GM23338 (cell line): ENCODE measurements around the gene EGLN2. TPM values are rescaled to one million over a fixed set of nuclear protein-coding genes. Genes with fewer than 3 reads are reported as not detected.
"Not testable (repeated sequence)": the region's sequence is repeated elsewhere in the genome, so short reads cannot be mapped to it uniquely, and the experiment has no call there.

Source experiments
- ATAC-seq: fragments of 200-7000 bp; cut with Tn5 transposase; 3 replicates; pipeline ENCODE4 v1.9.1; 2020
- DNase-seq: peaks from one replicate; pipeline ENCODE4 v3.0.0-alpha.2; 2015; ENCODE audit warnings: low spot score
- H2AFZ ChIP-seq: fragments of 200-600 bp; sonication (generic); 2 replicates; pipeline ENCODE4 v1.8.0; 2016; ENCODE audit warnings: antibody characterized with exemption, mild to moderate bottlenecking, moderate library complexity
- H3F3A ChIP-seq: fragments of 200-600 bp; sonication (generic); replicated peaks from 2 replicates; pipeline ENCODE4 v1.8.0; 2017; ENCODE audit warnings: antibody characterized with exemption, mixed run types, low read depth
- H3K27ac ChIP-seq: fragments of 200-600 bp; sonication (generic); 2 replicates; pipeline ENCODE4 v1.6.1; 2016; ENCODE audit warnings: low read depth
- H3K27me3 ChIP-seq: fragments of 200-600 bp; sonication (generic); 2 replicates; pipeline ENCODE4 v1.8.0; 2016; ENCODE audit warnings: mild to moderate bottlenecking, mixed run types, moderate library complexity; ENCODE audit not compliant: insufficient read depth
- H3K36me3 ChIP-seq: fragments of 200-600 bp; sonication (generic); 2 replicates; pipeline ENCODE4 v1.8.0; 2016; ENCODE audit warnings: mild to moderate bottlenecking; ENCODE audit not compliant: insufficient read depth
- H3K4me1 ChIP-seq: fragments of 200-600 bp; sonication (generic); 2 replicates; pipeline ENCODE4 v1.8.0; 2016; ENCODE audit warnings: mild to moderate bottlenecking, moderate library complexity; ENCODE audit not compliant: insufficient read depth
- H3K4me2 ChIP-seq: fragments of 200-600 bp; sonication (generic); 2 replicates; pipeline ENCODE4 v1.7.1; 2017; ENCODE audit warnings: mixed run types
- H3K4me3 ChIP-seq: fragments of 200-600 bp; sonication (generic); 2 replicates; pipeline ENCODE4 v1.6.1; 2016; ENCODE audit warnings: mixed run types
- H3K79me2 ChIP-seq: fragments of 200-600 bp; sonication (generic); replicated peaks from 2 replicates; pipeline ENCODE4 v1.8.0; 2017; ENCODE audit warnings: mild to moderate bottlenecking; ENCODE audit not compliant: insufficient read depth
- H3K9me2 ChIP-seq: fragments of 200-600 bp; sonication (generic); 2 replicates; pipeline ENCODE4 v1.8.0; 2017; ENCODE audit not compliant: insufficient read depth
- H4K20me1 ChIP-seq: fragments of 200-600 bp; sonication (generic); replicated peaks from 2 replicates; pipeline ENCODE4 v1.8.0; 2017; ENCODE audit warnings: mild to moderate bottlenecking; ENCODE audit not compliant: insufficient read depth
- H3K27ac Mint-ChIP-seq: 2 replicates; pipeline ENCODE4 v1.8.0; 2020; ENCODE audit warnings: inconsistent platforms, mild to moderate bottlenecking, moderate library complexity, mixed read lengths
- H3K27me3 Mint-ChIP-seq: 3 replicates; pipeline ENCODE4 v1.8.0; 2022; ENCODE audit warnings: low read depth, mild to moderate bottlenecking, moderate library complexity, mixed read lengths, inconsistent platforms; ENCODE audit not compliant: insufficient read depth, poor library complexity
- H3K36me3 Mint-ChIP-seq: 3 replicates; pipeline ENCODE4 v1.8.0; 2021; ENCODE audit warnings: low read depth, mild to moderate bottlenecking, inconsistent platforms, moderate library complexity, mixed read lengths
- H3K4me1 Mint-ChIP-seq: 3 replicates; pipeline ENCODE4 v1.8.0; 2020; ENCODE audit warnings: mild to moderate bottlenecking, inconsistent platforms, mixed read lengths
- H3K4me3 Mint-ChIP-seq: 3 replicates; pipeline ENCODE4 v1.8.0; 2021; ENCODE audit warnings: moderate library complexity, mild to moderate bottlenecking, inconsistent platforms, mixed read lengths
- H3K9me3 Mint-ChIP-seq: 3 replicates; pipeline ENCODE4 v1.8.0; 2020; ENCODE audit warnings: moderate library complexity, mild to moderate bottlenecking, inconsistent platforms, mixed read lengths
- CTCF ChIP-seq, 2 experiments: fragments of 200-600 bp in 1 of 2; sonication (generic) in 1 of 2; conservative IDR thresholded peaks; 2 replicates each; pipeline versions ENCODE4 v1.5.1 to v1.6.1; 2016 to 2017; ENCODE audit warnings: antibody characterized with exemption in 2 of 2, low read depth in 2 of 2, mild to moderate bottlenecking in 2 of 2, moderate library complexity in 1 of 2
- EZH2 ChIP-seq: fragments of 200-600 bp; sonication (generic); IDR thresholded peaks from one replicate; pipeline ENCODE4 v1.8.0; 2017; ENCODE audit warnings: antibody characterized with exemption, mild to moderate bottlenecking, low read depth; ENCODE audit not compliant: unreplicated experiment
- JUNB ChIP-seq: IDR thresholded peaks from one replicate; pipeline ENCODE4 v1.6.1; 2016; ENCODE audit warnings: antibody characterized with exemption; ENCODE audit not compliant: unreplicated experiment
- POLR2AphosphoS5 ChIP-seq: IDR thresholded peaks from 2 replicates; pipeline ENCODE4 v1.6.1; 2016; ENCODE audit warnings: antibody characterized with exemption, low read depth
- polyA plus RNA-seq: library from polyadenylated mRNA; unstranded; fragments of >200 nt; fragmentation: Nextera tagmentation; extraction: Ambion mirVana; gene quantifications from 2 replicates; pipeline ENCODE4 v1.2.1, GENCODE V29; 2016
- total RNA-seq: library from RNA; depleted of rRNA; stranded (reverse); fragments of >200 nt; shearing (Covaris generic); gene quantifications from 2 replicates; pipeline ENCODE4 v1.2.3, GENCODE V29; 2014
- TF ChIP-seq, protein P1 (sequence below): fragments of 250-450 bp; sonication (Bioruptor Pico); IDR thresholded peaks from 2 replicates; pipeline ENCODE4 v1.5.0; 2020; ENCODE audit warnings: mild to moderate bottlenecking, moderate library complexity

EGLN2 gene
- total and polyA plus RNA-seq, 2 experiments from 2014 or later, result 59.9 to 118 TPM

DNA sequence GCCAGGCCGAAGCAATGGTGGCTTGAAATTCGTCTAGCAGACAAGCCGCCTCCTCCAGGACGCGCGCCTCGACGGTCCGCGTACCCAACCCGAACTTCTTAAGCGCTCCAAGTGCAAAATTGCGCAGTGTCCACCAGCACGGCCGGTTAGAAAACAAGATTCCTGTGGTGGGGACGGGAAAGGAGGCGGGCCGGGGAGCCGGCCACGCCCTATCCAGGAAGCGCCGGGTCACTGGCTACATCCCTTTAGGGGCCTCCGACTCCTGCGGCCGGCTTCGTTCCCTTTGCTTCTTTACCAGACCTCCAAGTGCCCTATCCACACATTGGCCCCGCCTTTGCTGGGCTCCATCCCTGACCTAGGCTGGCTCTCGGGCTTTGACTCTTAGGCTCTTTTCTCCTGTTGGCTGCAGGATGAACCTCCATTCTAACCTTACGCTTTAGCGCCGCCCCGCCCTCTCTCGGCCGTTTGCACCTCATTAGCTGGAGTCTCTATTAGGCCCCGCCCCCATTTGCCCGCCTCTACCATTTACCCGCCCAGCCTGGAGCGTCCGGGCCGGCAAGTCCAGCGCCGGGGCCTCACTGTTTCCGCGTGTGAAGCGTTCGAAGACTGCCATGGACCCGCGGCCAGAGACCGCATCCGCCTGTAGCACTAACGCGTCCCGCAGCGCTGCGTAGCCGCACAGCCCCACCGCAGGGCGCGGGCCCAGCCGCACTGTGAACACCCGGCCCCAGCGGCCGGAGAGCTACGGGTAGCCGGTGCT lies 11.8 kb downstream of the EGLN2 start:
- H3K27me3 ChIP-seq, result peaks cover 12% of the 10 kb centered on the region; the same call in 1 of the 2 replicates
- peak overlapping the region; percentile 96 for H3K27ac Mint-ChIP-seq
- peak overlapping the region; percentile 88 for H3K27ac ChIP-seq
- H3K36me3 Mint-ChIP-seq, result peaks cover 25% of the 10 kb centered on the region
- H3K27me3 Mint-ChIP-seq, result peaks cover 35% of the 10 kb centered on the region
- DNase-seq, result peak; percentile 84
- H2AFZ ChIP-seq, H3K9me3 Mint-ChIP-seq, H3K9me2 ChIP-seq, H3K36me3 ChIP-seq: not testable (repeated sequence)
- peak overlapping the region; percentile 96 for H3K4me2 ChIP-seq
- ATAC-seq, result peak; percentile 72
- H3F3A ChIP-seq, result peaks cover 29% of the 10 kb centered on the region
- H3K4me3 ChIP-seq, result peak overlapping the region; percentile 63
- peaks cover 48% of the 10 kb centered on the region for H3K4me1 Mint-ChIP-seq
- H3K4me1 ChIP-seq, result peaks cover 23% of the 10 kb centered on the region
- H3K4me3 Mint-ChIP-seq, result peak overlapping the region; percentile 83
- H3K79me2 ChIP-seq, result peaks cover 16% of the 10 kb centered on the region
- peaks cover 17% of the 10 kb centered on the region for H4K20me1 ChIP-seq
- peak; percentile 51 for TF ChIP-seq POLR2AphosphoS5

- peak in 1 of 2 experiments; percentile 47; a peak in 2 of 4 replicates for TF ChIP-seq CTCF (conservative IDR thresholded peaks at IDR 0.05; ENCODE audit: low read depth in 2 of 2)
- no peak for TF ChIP-seq JUNB
- TF ChIP-seq EZH2, result no peak
- TF ChIP-seq, protein P1, sequence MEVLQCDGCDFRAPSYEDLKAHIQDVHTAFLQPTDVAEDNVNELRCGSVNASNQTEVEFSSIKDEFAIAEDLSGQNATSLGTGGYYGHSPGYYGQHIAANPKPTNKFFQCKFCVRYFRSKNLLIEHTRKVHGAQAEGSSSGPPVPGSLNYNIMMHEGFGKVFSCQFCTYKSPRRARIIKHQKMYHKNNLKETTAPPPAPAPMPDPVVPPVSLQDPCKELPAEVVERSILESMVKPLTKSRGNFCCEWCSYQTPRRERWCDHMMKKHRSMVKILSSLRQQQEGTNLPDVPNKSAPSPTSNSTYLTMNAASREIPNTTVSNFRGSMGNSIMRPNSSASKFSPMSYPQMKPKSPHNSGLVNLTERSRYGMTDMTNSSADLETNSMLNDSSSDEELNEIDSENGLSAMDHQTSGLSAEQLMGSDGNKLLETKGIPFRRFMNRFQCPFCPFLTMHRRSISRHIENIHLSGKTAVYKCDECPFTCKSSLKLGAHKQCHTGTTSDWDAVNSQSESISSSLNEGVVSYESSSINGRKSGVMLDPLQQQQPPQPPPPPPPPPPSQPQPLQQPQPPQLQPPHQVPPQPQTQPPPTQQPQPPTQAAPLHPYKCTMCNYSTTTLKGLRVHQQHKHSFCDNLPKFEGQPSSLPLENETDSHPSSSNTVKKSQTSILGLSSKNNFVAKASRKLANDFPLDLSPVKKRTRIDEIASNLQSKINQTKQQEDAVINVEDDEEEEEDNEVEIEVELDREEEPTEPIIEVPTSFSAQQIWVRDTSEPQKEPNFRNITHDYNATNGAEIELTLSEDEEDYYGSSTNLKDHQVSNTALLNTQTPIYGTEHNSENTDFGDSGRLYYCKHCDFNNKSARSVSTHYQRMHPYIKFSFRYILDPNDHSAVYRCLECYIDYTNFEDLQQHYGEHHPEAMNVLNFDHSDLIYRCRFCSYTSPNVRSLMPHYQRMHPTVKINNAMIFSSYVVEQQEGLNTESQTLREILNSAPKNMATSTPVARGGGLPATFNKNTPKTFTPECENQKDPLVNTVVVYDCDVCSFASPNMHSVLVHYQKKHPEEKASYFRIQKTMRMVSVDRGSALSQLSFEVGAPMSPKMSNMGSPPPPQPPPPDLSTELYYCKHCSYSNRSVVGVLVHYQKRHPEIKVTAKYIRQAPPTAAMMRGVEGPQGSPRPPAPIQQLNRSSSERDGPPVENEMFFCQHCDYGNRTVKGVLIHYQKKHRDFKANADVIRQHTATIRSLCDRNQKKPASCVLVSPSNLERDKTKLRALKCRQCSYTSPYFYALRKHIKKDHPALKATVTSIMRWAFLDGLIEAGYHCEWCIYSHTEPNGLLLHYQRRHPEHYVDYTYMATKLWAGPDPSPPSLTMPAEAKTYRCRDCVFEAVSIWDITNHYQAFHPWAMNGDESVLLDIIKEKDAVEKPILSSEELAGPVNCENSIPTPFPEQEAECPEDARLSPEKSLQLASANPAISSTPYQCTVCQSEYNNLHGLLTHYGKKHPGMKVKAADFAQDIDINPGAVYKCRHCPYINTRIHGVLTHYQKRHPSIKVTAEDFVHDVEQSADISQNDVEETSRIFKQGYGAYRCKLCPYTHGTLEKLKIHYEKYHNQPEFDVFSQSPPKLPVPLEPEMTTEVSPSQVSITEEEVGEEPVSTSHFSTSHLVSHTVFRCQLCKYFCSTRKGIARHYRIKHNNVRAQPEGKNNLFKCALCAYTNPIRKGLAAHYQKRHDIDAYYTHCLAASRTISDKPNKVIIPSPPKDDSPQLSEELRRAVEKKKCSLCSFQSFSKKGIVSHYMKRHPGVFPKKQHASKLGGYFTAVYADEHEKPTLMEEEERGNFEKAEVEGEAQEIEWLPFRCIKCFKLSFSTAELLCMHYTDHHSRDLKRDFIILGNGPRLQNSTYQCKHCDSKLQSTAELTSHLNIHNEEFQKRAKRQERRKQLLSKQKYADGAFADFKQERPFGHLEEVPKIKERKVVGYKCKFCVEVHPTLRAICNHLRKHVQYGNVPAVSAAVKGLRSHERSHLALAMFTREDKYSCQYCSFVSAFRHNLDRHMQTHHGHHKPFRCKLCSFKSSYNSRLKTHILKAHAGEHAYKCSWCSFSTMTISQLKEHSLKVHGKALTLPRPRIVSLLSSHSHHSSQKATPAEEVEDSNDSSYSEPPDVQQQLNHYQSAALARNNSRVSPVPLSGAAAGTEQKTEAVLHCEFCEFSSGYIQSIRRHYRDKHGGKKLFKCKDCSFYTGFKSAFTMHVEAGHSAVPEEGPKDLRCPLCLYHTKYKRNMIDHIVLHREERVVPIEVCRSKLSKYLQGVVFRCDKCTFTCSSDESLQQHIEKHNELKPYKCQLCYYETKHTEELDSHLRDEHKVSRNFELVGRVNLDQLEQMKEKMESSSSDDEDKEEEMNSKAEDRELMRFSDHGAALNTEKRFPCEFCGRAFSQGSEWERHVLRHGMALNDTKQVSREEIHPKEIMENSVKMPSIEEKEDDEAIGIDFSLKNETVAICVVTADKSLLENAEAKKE (CRISPR knock-in tag), result no peak
- no peaks in the 10 kb centered on the region; the same call in 2 of the 3 replicates for H3K9me3 Mint-ChIP-seq
- peaks cover 16% of the 10 kb centered on the region for H3K4me1 ChIP-seq
- peaks cover 12% of the 10 kb centered on the region; the same call in 1 of the 2 replicates for H3K79me2 ChIP-seq
- H3K9me2 ChIP-seq, result no peaks in the 10 kb centered on the region
- H3K27me3 ChIP-seq, result peaks cover 15% of the 10 kb centered on the region
- H3K27ac Mint-ChIP-seq, result no peak overlapping the region
- no peaks in the 10 kb centered on the region for H3K36me3 ChIP-seq
- H3K4me3 Mint-ChIP-seq, result peak overlapping the region; percentile 83
- peaks cover 25% of the 10 kb centered on the region for H3K36me3 Mint-ChIP-seq
- H3K4me1 Mint-ChIP-seq, result peaks cover 41% of the 10 kb centered on the region
- DNase-seq (peak; percentile 60), ATAC-seq (peak; percentile 3)
- peaks cover 13% of the 10 kb centered on the region; the same call in 1 of the 2 replicates for H4K20me1 ChIP-seq
- peak overlapping the region; percentile 74; the same call in 1 of the 2 replicates for H2AFZ ChIP-seq
- peaks cover 28% of the 10 kb centered on the region for H3K27me3 Mint-ChIP-seq
- peak overlapping the region; percentile 96 for H3K4me2 ChIP-seq
- no peak overlapping the region; the same call in 1 of the 2 replicates for H3K27ac ChIP-seq
- H3F3A ChIP-seq, result peaks cover 22% of the 10 kb centered on the region
- peak overlapping the region; percentile 63 for H3K4me3 ChIP-seq
Measured at GRCh38 chr19:40811478-40812341, 12.7 kb downstream of the EGLN2 start.

DNA sequence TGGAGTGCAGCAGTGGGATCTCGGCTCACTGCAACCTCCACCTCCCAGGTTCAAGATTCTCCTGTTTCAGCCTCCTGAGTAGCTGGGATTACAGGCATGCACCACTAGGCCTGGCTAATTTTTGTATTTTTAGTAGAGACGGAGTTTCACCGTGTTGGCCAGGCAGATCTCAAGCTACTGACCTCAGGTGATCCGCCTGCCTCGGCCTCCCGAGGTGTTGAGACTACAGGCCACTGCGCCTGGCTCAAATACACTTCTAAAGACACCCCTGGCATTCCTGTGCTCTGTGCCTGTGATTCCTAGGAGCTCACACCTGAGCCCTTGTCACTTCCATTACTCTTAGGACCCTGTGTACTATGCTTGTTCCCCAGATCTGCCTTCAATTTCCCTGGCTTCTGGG lies 13.6 kb downstream of the EGLN2 start:
- peaks cover 16% of the 10 kb centered on the region for H3F3A ChIP-seq
- not testable (repeated sequence) for H3K9me3 Mint-ChIP-seq, H3K27ac Mint-ChIP-seq, ATAC-seq, H3K4me1 ChIP-seq, H3K36me3 ChIP-seq, H4K20me1 ChIP-seq, H3K79me2 ChIP-seq, DNase-seq, H3K27ac ChIP-seq, H3K9me2 ChIP-seq
- H3K4me3 ChIP-seq, result peak overlapping the region; percentile 63; the same call in 1 of the 2 replicates
- peak overlapping the region; percentile 74; the same call in 1 of the 2 replicates for H2AFZ ChIP-seq
- peaks cover 22% of the 10 kb centered on the region for H3K27me3 ChIP-seq
- peak overlapping the region; percentile 96 for H3K4me2 ChIP-seq
- peaks cover 18% of the 10 kb centered on the region for H3K36me3 Mint-ChIP-seq
- peaks cover 25% of the 10 kb centered on the region for H3K27me3 Mint-ChIP-seq
- peaks cover 33% of the 10 kb centered on the region for H3K4me1 Mint-ChIP-seq
- peak overlapping the region; percentile 83 for H3K4me3 Mint-ChIP-seq
